ENCODE measurements around the gene DHRS7B. TPM values are rescaled to one million over a fixed set of nuclear protein-coding genes. Genes with fewer than 3 reads are reported as not detected.
"Not testable (repeated sequence)": the region's sequence is repeated elsewhere in the genome, so short reads cannot be mapped to it uniquely, and the experiment has no call there.

Gene DHRS7B
- total and polyA plus RNA-seq, 2 donors (not counting 1 experiment from before 2014, with no cell fraction given) = 15.5 to 21.5 TPM

DNA sequence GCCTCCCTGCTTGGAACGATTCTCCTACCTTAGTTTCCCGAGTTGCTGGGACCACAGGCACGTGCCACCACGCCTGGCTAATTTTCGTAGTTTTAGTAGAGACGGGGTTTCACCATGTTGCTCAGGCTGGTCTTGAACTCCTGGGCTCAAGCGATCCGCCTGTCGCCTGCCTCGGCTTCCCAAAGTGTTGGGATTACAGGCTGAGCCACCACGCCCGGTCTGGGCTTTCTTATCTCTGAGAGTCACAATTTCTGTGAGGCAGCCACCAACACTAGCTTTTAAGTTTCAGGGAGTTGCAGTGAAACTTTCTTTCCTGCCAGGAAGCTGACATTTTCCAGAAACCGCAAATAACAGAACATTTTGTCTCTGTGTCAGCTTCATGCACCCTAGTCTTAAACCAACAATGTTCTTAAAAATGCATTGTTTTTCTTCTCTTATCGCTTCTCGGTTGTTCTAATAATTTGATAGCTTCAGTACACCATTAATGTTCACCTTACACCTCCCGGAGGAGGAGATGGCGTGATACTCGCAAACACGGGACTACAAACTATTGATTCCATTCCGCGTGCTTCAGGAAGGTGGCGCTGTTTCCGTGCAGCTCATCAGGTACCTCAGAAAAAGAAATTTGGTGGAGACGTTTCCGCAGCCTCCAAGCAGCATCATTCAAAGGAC, 7.4 kb upstream of the DHRS7B start:
- TF ChIP-seq, protein P1, sequence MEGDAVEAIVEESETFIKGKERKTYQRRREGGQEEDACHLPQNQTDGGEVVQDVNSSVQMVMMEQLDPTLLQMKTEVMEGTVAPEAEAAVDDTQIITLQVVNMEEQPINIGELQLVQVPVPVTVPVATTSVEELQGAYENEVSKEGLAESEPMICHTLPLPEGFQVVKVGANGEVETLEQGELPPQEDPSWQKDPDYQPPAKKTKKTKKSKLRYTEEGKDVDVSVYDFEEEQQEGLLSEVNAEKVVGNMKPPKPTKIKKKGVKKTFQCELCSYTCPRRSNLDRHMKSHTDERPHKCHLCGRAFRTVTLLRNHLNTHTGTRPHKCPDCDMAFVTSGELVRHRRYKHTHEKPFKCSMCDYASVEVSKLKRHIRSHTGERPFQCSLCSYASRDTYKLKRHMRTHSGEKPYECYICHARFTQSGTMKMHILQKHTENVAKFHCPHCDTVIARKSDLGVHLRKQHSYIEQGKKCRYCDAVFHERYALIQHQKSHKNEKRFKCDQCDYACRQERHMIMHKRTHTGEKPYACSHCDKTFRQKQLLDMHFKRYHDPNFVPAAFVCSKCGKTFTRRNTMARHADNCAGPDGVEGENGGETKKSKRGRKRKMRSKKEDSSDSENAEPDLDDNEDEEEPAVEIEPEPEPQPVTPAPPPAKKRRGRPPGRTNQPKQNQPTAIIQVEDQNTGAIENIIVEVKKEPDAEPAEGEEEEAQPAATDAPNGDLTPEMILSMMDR (conservative IDR thresholded peaks at IDR 0.05 in 1 of 2, IDR thresholded peaks at IDR 0.05 in 1 of 2; ENCODE audit: low read depth in 1 of 2, low read length in 2 of 2) = peak; percentile 93 to 96
- no peak for TF ChIP-seq EZH2 (IDR thresholded peaks at IDR 0.05; ENCODE audit: low read length, missing control alignments)
- Histone ChIP-seq H3K4me2 (ENCODE audit: extremely low read depth, insufficient read depth, low read length) (peak overlapping the region; percentile 77), H3K9ac (ENCODE audit: insufficient read depth, low read length) (no peak overlapping the region), H3K9me3 (ENCODE audit: control insufficient read depth, insufficient read depth, low read depth, low read length) (no peaks in the 10 kb centered on the region), H3K27me3 (ENCODE audit: control insufficient read depth, insufficient read depth, low read length) (peaks cover 2% of the 10 kb centered on the region), H3K4me3 (replicated peaks in 1 of 4; ENCODE audit: control extremely low read depth in 1 of 4, insufficient read depth in 1 of 4, low read depth in 3 of 4, low read length in 4 of 4) (peak overlapping the region in 1 of 4 experiments; percentile 29), H3K4me1 (ENCODE audit: control insufficient read depth, extremely low read depth, insufficient read depth, low read length) (no peaks in the 10 kb centered on the region), H2AFZ (ENCODE audit: low read length) (no peak overlapping the region), H4K20me1 (ENCODE audit: control insufficient read depth, extremely low read depth, insufficient read depth, low read length) (no peaks in the 10 kb centered on the region), H3K36me3 (ENCODE audit: control insufficient read depth, insufficient read depth, low read length) (no peaks in the 10 kb centered on the region), H3K79me2 (ENCODE audit: control insufficient read depth, insufficient read depth, low read length) (no peaks in the 10 kb centered on the region), H3K27ac (ENCODE audit: insufficient read depth, low read length) (no peak overlapping the region)
- peak; percentile 50 to 66 for DNase-seq (ENCODE audit: low read depth in 2 of 2)

DNA sequence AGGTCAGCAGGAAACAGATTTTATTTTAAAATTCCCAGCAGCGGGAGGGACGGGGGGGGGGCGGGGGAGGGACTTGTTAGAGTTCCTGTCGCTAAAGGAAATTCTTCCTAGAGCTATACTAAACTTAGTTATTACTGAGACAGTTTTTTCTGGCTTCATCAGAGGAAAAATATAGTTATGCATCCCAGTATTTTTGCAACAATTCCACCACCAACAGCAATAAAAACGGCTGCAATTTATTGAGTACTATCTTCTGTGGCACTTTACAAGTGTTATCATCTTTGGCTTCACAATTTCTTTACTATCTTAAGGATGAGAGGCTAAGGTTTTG, 6.9 kb upstream of the DHRS7B start:
- H3K4me2 ChIP-seq (ENCODE audit: extremely low read depth, insufficient read depth, low read length) = no peak overlapping the region

DNA sequence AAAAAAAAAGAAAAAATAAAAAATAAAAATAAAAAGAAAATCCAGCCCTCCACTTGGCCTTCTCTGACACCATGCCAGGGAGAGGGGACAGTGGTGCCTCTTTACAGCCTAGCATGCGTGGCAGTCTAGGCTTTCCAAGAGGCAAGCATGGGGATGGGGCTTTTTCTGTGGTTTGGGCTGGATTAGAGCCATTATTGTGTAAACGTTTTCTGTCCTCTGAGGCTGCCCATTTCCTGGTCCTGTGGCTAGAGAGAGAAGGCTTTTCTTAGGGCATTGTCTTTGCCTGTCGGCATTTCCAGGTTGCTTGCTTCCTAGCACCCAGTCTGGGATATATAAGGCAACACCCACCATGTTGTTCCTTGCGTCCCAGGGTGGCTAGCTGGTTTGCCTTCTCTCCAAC, 2.7 kb upstream of the DHRS7B start:
- Histone ChIP-seq H3K9ac (ENCODE audit: insufficient read depth, low read length) (no peak overlapping the region), H3K27ac (ENCODE audit: insufficient read depth, low read length) (no peak overlapping the region), H3K27me3 (ENCODE audit: control insufficient read depth, insufficient read depth, low read length) (no peaks in the 10 kb centered on the region), H3K4me2 (ENCODE audit: extremely low read depth, insufficient read depth, low read length) (no peak overlapping the region), H3K36me3 (ENCODE audit: control insufficient read depth, insufficient read depth, low read length) (no peaks in the 10 kb centered on the region), H3K9me3 (ENCODE audit: control insufficient read depth, insufficient read depth, low read depth, low read length) (no peaks in the 10 kb centered on the region), H3K4me3 (replicated peaks in 1 of 4; ENCODE audit: control extremely low read depth in 1 of 4, insufficient read depth in 1 of 4, low read depth in 3 of 4, low read length in 4 of 4) (no peak overlapping the region), H3K79me2 (ENCODE audit: control insufficient read depth, insufficient read depth, low read length) (peaks cover 8% of the 10 kb centered on the region), H4K20me1 (ENCODE audit: control insufficient read depth, extremely low read depth, insufficient read depth, low read length) (no peaks in the 10 kb centered on the region), H2AFZ (ENCODE audit: low read length) (no peak overlapping the region), H3K4me1 (ENCODE audit: control insufficient read depth, extremely low read depth, insufficient read depth, low read length) (no peaks in the 10 kb centered on the region)
- no peak for DNase-seq (ENCODE audit: low read depth in 2 of 2)
- TF ChIP-seq, protein P1 (conservative IDR thresholded peaks at IDR 0.05 in 1 of 2, IDR thresholded peaks at IDR 0.05 in 1 of 2; ENCODE audit: low read depth in 1 of 2, low read length in 2 of 2) = no peak
- no peak for TF ChIP-seq EZH2 (IDR thresholded peaks at IDR 0.05; ENCODE audit: low read length, missing control alignments)

More for the DNA sequence above, 6.9 kb upstream of the DHRS7B start:
- Histone ChIP-seq H3K27me3 (ENCODE audit: control insufficient read depth, insufficient read depth, low read length) (peaks cover 2% of the 10 kb centered on the region), H3K27ac (ENCODE audit: insufficient read depth, low read length) (no peak overlapping the region), H3K79me2 (ENCODE audit: control insufficient read depth, insufficient read depth, low read length) (no peaks in the 10 kb centered on the region), H3K9ac (ENCODE audit: insufficient read depth, low read length) (no peak overlapping the region), H3K36me3 (ENCODE audit: control insufficient read depth, insufficient read depth, low read length) (no peaks in the 10 kb centered on the region), H3K4me3 (replicated peaks in 1 of 4; ENCODE audit: control extremely low read depth in 1 of 4, insufficient read depth in 1 of 4, low read depth in 3 of 4, low read length in 4 of 4) (no peak overlapping the region), H2AFZ (ENCODE audit: low read length) (no peak overlapping the region), H4K20me1 (ENCODE audit: control insufficient read depth, extremely low read depth, insufficient read depth, low read length) (no peaks in the 10 kb centered on the region), H3K4me1 (ENCODE audit: control insufficient read depth, extremely low read depth, insufficient read depth, low read length) (no peaks in the 10 kb centered on the region), H3K9me3 (ENCODE audit: control insufficient read depth, insufficient read depth, low read depth, low read length) (no peaks in the 10 kb centered on the region)
- no peak for DNase-seq (ENCODE audit: low read depth in 2 of 2)
- TF ChIP-seq, protein P1 (conservative IDR thresholded peaks at IDR 0.05 in 1 of 2, IDR thresholded peaks at IDR 0.05 in 1 of 2; ENCODE audit: low read depth in 1 of 2, low read length in 2 of 2) = no peak
- no peak for TF ChIP-seq EZH2 (IDR thresholded peaks at IDR 0.05; ENCODE audit: low read length, missing control alignments)

DNA sequence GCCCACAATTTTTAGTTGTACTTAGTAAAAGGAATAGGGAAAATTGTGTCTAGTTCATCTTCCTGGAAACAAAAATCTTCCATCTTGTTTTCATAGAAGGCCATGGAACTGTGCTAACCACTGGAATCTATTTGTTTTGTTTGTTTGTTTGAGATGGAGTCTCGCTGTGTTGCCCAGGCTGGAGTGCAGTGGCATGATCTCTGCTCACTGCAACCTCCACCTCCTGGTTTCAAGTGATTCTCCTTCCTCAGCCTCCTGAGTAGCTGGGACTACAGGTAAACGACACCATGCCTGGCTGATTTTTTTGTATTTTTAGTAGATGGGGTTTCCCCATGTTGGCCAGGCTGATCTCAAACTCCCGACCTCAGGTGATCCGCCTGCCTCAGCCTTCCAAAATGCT, 2.2 kb upstream of the DHRS7B start:
- not testable (repeated sequence) for H3K9me3 ChIP-seq (ENCODE audit: control insufficient read depth, insufficient read depth, low read depth, low read length); H4K20me1 ChIP-seq (ENCODE audit: control insufficient read depth, extremely low read depth, insufficient read depth, low read length); H3K27ac ChIP-seq (ENCODE audit: insufficient read depth, low read length); H3K4me2 ChIP-seq (ENCODE audit: extremely low read depth, insufficient read depth, low read length); H3K79me2 ChIP-seq (ENCODE audit: control insufficient read depth, insufficient read depth, low read length); H3K4me1 ChIP-seq (ENCODE audit: control insufficient read depth, extremely low read depth, insufficient read depth, low read length); H3K9ac ChIP-seq (ENCODE audit: insufficient read depth, low read length); H3K36me3 ChIP-seq (ENCODE audit: control insufficient read depth, insufficient read depth, low read length); H3K4me3 ChIP-seq (replicated peaks in 1 of 4; ENCODE audit: control extremely low read depth in 1 of 4, insufficient read depth in 1 of 4, low read depth in 3 of 4, low read length in 4 of 4); DNase-seq (ENCODE audit: low read depth in 2 of 2); H2AFZ ChIP-seq (ENCODE audit: low read length); H3K27me3 ChIP-seq (ENCODE audit: control insufficient read depth, insufficient read depth, low read length)
